OCI-LY7 (cell line): ENCODE results near the gene TMEM38A. TPM values are rescaled to one million over a fixed set of nuclear protein-coding genes. Genes with fewer than 3 reads are reported as not detected.

Experiments
- BruUV-seq: library from RNA; stranded (reverse); fragments of 400-500 nt; replicated peaks from 2 replicates; lab custom pipeline; 2021; lab: Mats Ljungman, UMichigan
- CTCF ChIA-PET: fragments of 300-600 bp; sonication (Branson Sonifier 250); formaldehyde crosslinking; loops from one replicate; lab custom pipeline; 2022; ENCODE audit warnings: antibody characterized with exemption; ENCODE audit not compliant: unreplicated experiment; lab: Charles Lee
- POLR2A ChIA-PET: fragments of 300-600 bp; sonication (Branson Sonifier 250); formaldehyde crosslinking; loops from one replicate; lab custom pipeline; 2022; ENCODE audit warnings: antibody characterized with exemption; lab: Charles Lee
- DNase-seq: peaks from one replicate; pipeline ENCODE4 v3.0.0-alpha.2; 2015; ENCODE audit warnings: low spot score
- H2AFZ ChIP-seq: fragments of 200-600 bp; sonication (generic), shearing (Covaris generic); 2 replicates; pipeline ENCODE4 v1.6.1; 2014; ENCODE audit warnings: mild to moderate bottlenecking, antibody characterized with exemption, low read length, moderate library complexity
- H3K27ac ChIP-seq: fragments of 200-600 bp; sonication (generic); 2 replicates; pipeline ENCODE4 v1.5.1; 2014; ENCODE audit warnings: mixed run types, low read depth, mild to moderate bottlenecking, moderate library complexity, low read length, inconsistent platforms; ENCODE audit not compliant: poor library complexity, severe bottlenecking
- H3K36me3 ChIP-seq: fragments of 200-600 bp; sonication (generic); 2 replicates; pipeline ENCODE4 v1.6.1; 2014; ENCODE audit warnings: mild to moderate bottlenecking, antibody characterized with exemption, low read length, moderate library complexity, mixed read lengths; ENCODE audit not compliant: insufficient read depth
- H3K4me1 ChIP-seq: fragments of 200-600 bp; sonication (generic); 2 replicates; pipeline ENCODE4 v1.5.1; 2014; ENCODE audit warnings: mild to moderate bottlenecking, low read length; ENCODE audit not compliant: insufficient read depth, poor library complexity, severe bottlenecking
- H3K4me2 ChIP-seq: fragments of 200-600 bp; sonication (generic); 2 replicates; pipeline ENCODE4 v1.6.1; 2014; ENCODE audit warnings: mild to moderate bottlenecking, low read length
- H3K4me3 ChIP-seq: fragments of 200-600 bp; sonication (generic); 2 replicates; pipeline ENCODE4 v1.5.1; 2014; ENCODE audit warnings: mild to moderate bottlenecking, low read depth, low read length; ENCODE audit not compliant: poor library complexity, severe bottlenecking
- H3K79me2 ChIP-seq: fragments of 200-600 bp; sonication (generic); 2 replicates; pipeline ENCODE4 v1.6.1; 2016; ENCODE audit warnings: low read depth, mild to moderate bottlenecking, low read length, moderate library complexity, mixed read lengths; ENCODE audit not compliant: insufficient read depth
- H3K9me2 ChIP-seq: fragments of 200-600 bp; sonication (generic); 2 replicates; pipeline ENCODE4 v1.6.1; 2016; ENCODE audit warnings: mild to moderate bottlenecking, low read length, mixed read lengths; ENCODE audit not compliant: insufficient read depth
- H3K9me3 ChIP-seq: fragments of 200-600 bp; sonication (generic); 2 replicates; pipeline ENCODE4 v1.6.1; 2014; ENCODE audit warnings: mild to moderate bottlenecking, mixed run types, low read length, mixed read lengths
- H4K20me1 ChIP-seq: fragments of 200-600 bp; sonication (generic); 2 replicates; pipeline ENCODE4 v1.6.1; 2014; ENCODE audit warnings: mild to moderate bottlenecking, antibody characterized with exemption, low read length, moderate library complexity, mixed read lengths; ENCODE audit not compliant: insufficient read depth
- CTCF ChIP-seq: fragments of 200-600 bp; sonication (generic); conservative IDR thresholded peaks from 2 replicates; pipeline ENCODE4 v1.5.1; 2014; ENCODE audit warnings: mild to moderate bottlenecking, antibody characterized with exemption, low read length, moderate library complexity, mixed read lengths
- EZH2phosphoT487 ChIP-seq: fragments of 200-600 bp; sonication (generic); IDR thresholded peaks from 2 replicates; pipeline ENCODE4 v1.6.1; 2018; ENCODE audit warnings: low read depth, borderline replicate concordance, mild to moderate bottlenecking, mixed run types, antibody characterized with exemption, low read length, moderate library complexity, mixed read lengths
- intact Hi-C: fragments of 100-400 bp; cut with micrococcal nuclease; formaldehyde crosslinking; loops from one replicate; pipeline ENCODE4 v1.10.0; 2022; ENCODE audit not compliant: unreplicated experiment
- total RNA-seq, 2 experiments: library from RNA; depleted of rRNA in 1 of 2; stranded (reverse); fragments of >200 nt in 1 of 2; shearing (Covaris generic) in 1 of 2; gene quantifications; 2 replicates each; pipeline ENCODE4 v1.2.3, GENCODE V29; 2014 to 2022

Gene TMEM38A
- total RNA-seq, 2 experiments from 2014 or later, result 18.1 to 20.4 TPM

- no peaks in the 10 kb centered on the region for H3K9me2 ChIP-seq
- no peak overlapping the region for H3K27ac ChIP-seq
- no peak for DNase-seq
- H2AFZ ChIP-seq, result no peak overlapping the region
- no peak for TF ChIP-seq CTCF
- TF ChIP-seq EZH2phosphoT487, result no peak
- no peak overlapping the region for H3K4me2 ChIP-seq
- CTCF ChIA-PET, result no interaction called here
- no TSS peak for BruUV-seq
- H3K36me3 ChIP-seq, result peaks cover 53% of the 10 kb centered on the region; the same call in 1 of the 2 replicates
- POLR2A ChIA-PET, result no interaction called here
- peaks cover 80% of the 10 kb centered on the region for H3K4me1 ChIP-seq
- H4K20me1 ChIP-seq, result peaks cover 78% of the 10 kb centered on the region
- peaks cover 100% of the 10 kb centered on the region for H3K79me2 ChIP-seq
- H3K4me3 ChIP-seq, result no peak overlapping the region
- intact Hi-C loops, result no loop called here
- no peaks in the 10 kb centered on the region for H3K9me3 ChIP-seq
Observed at GRCh38 chr19:16620584-16620983, 40.4 kb upstream of the TMEM38A start.

GRCh38 chr19:16621165-16621800 lies 39.7 kb upstream of the TMEM38A start:
- Histone ChIP-seq H4K20me1 (peaks cover 79% of the 10 kb centered on the region), H3K27ac (no peak overlapping the region), H3K79me2 (peaks cover 100% of the 10 kb centered on the region), H3K4me1 (peaks cover 80% of the 10 kb centered on the region), H3K9me3 (no peaks in the 10 kb centered on the region), H3K9me2 (no peaks in the 10 kb centered on the region), H3K4me3 (no peak overlapping the region), H3K4me2 (no peak overlapping the region), H2AFZ (no peak overlapping the region), H3K36me3 (peaks cover 57% of the 10 kb centered on the region; the same call in 1 of the 2 replicates)
- intact Hi-C loops, result no loop called here
- ChIA-PET POLR2A (no interaction called here), CTCF (no interaction called here)
- BruUV-seq, result no TSS peak
- DNase-seq, result no peak
- no peak for TF ChIP-seq EZH2phosphoT487
- no peak for TF ChIP-seq CTCF

GRCh38 chr19:16623066-16623465 lies 37.9 kb upstream of the TMEM38A start:
- H3K4me2 ChIP-seq, result peak overlapping the region; percentile 14; the same call in 1 of the 2 replicates
- peak overlapping the region; percentile 2 for H3K27ac ChIP-seq
- H3K9me2 ChIP-seq, result no peaks in the 10 kb centered on the region
- H3K4me3 ChIP-seq, result no peak overlapping the region
- intact Hi-C loops, result no loop called here
- H4K20me1 ChIP-seq, result peaks cover 74% of the 10 kb centered on the region
- H3K36me3 ChIP-seq, result peaks cover 57% of the 10 kb centered on the region; the same call in 1 of the 2 replicates
- DNase-seq, result no peak
- CTCF ChIA-PET, result no interaction called here
- peaks cover 67% of the 10 kb centered on the region for H3K4me1 ChIP-seq
- TF ChIP-seq CTCF (no peak), EZH2phosphoT487 (no peak)
- peaks cover 99% of the 10 kb centered on the region for H3K79me2 ChIP-seq
- no TSS peak for BruUV-seq
- no peak overlapping the region for H2AFZ ChIP-seq
- no peaks in the 10 kb centered on the region for H3K9me3 ChIP-seq
- POLR2A ChIA-PET, result interaction anchor here (1.3 kb wide), 1 partner anchor 10 kb away, joined by 3 read pairs; no protein-coding TSS in a partner anchor
